ENCODE results near the gene UCP2.
"Not testable (repeated sequence)": the region's sequence is repeated elsewhere in the genome, so short reads cannot be mapped to it uniquely, and the experiment has no call there.

The UCP2 gene

GRCh38 chr11:73936047-73936446, 46.6 kb downstream of the UCP2 start:
- DNase-seq = not testable (repeated sequence)

- DNase-seq = no peak
Measured at GRCh38 chr11:73932781-73933180, 49.9 kb downstream of the UCP2 start.

- no peak for DNase-seq
Measured at GRCh38 chr11:73931951-73932350, 50.7 kb downstream of the UCP2 start.

- DNase-seq = peak; percentile 50 to 56
Measured at GRCh38 chr11:73931039-73931645, 51.5 kb downstream of the UCP2 start.

GRCh38 chr11:73929388-73929787, 53.3 kb downstream of the UCP2 start:
- DNase-seq = no peak

Data from inflammatory macrophage treated with lipopolysaccharide for 1 hour (primary cell).